Small intestine (tissue), 7 donors: ENCODE measurements around the gene CELF2. TPM values are rescaled to one million over a fixed set of nuclear protein-coding genes. Genes with fewer than 3 reads are reported as not detected.

Experiments used
- DNase-seq, 2 donors: peaks; one replicate each; pipeline versions ENCODE4 v3.0.0 to v3.0.0-alpha.2; 2013
- FAIRE-seq: peaks from 2 replicates; lab custom pipeline; 2012; peaks lifted over from hg19 to GRCh38; lab: Jason Lieb, UNC
- H3K27ac ChIP-seq, 3 donors: one replicate each; pipeline ENCODE4 v1.5.1; 2013; ENCODE audit warnings: low read length in 2 of 3, mild to moderate bottlenecking in 2 of 3, control low read depth in 1 of 3, inconsistent platforms in 1 of 3, low read depth in 1 of 3, moderate library complexity in 1 of 3
- H3K27me3 ChIP-seq, 3 donors: one replicate each; pipeline ENCODE4 v1.6.1; 2013; ENCODE audit warnings: low read length in 3 of 3, inconsistent platforms in 1 of 3; ENCODE audit not compliant: control insufficient read depth in 3 of 3, insufficient read depth in 3 of 3
- H3K36me3 ChIP-seq, 3 donors: one replicate each; pipeline ENCODE4 v1.6.1; 2013; ENCODE audit warnings: low read length in 3 of 3, inconsistent platforms in 1 of 3, low read depth in 1 of 3, mild to moderate bottlenecking in 1 of 3, moderate library complexity in 1 of 3; ENCODE audit not compliant: control insufficient read depth in 3 of 3, insufficient read depth in 2 of 3
- H3K4me1 ChIP-seq, 3 donors: one replicate each; pipeline ENCODE4 v1.6.1; 2013; ENCODE audit warnings: low read length in 2 of 3, inconsistent platforms in 1 of 3, low read depth in 1 of 3, mild to moderate bottlenecking in 1 of 3, moderate library complexity in 1 of 3; ENCODE audit not compliant: control insufficient read depth in 3 of 3, insufficient read depth in 2 of 3
- H3K4me3 ChIP-seq, 3 donors: one replicate each; pipeline ENCODE4 v1.5.1; 2013; ENCODE audit warnings: low read length in 3 of 3, control low read depth in 1 of 3, inconsistent platforms in 1 of 3, low read depth in 1 of 3, mild to moderate bottlenecking in 1 of 3, moderate library complexity in 1 of 3
- H3K9me3 ChIP-seq, 2 donors: one replicate each; pipeline ENCODE4 v1.6.1; 2013; ENCODE audit warnings: low read depth in 1 of 2, low read length in 1 of 2; ENCODE audit not compliant: control insufficient read depth in 2 of 2, insufficient read depth in 1 of 2
- WGBS, 3 donors: extraction: QIAGEN DNeasy Blood & Tissue Kit; methylation state at CpG; one replicate each; pipeline ENCODE4 v1.1.7; 2013; 5-methylcytosine and 5-hydroxymethylcytosine counted together
- polyA plus RNA-seq, 4 donors: library from polyadenylated mRNA; stranded (reverse) in 3 of 4; unstranded in 1 of 4; fragments of 200-250 nt in 3 of 4; fragments of 120-200 nt in 1 of 4; gene quantifications; one replicate each; pipeline versions ENCODE4 v1.2.1 to v1.2.3, GENCODE V29; 2013
- donor health status: healthy with polysubstance abuse.
- donor health status: control.
- donor health status: control.
- donor health status: Bipolar disorder and iron deficiency.
- donor health status: healthy.

CELF2 gene
- polyA plus RNA-seq, 4 donors: 1.8 to 11.6 (median 6.1) TPM

DNA sequence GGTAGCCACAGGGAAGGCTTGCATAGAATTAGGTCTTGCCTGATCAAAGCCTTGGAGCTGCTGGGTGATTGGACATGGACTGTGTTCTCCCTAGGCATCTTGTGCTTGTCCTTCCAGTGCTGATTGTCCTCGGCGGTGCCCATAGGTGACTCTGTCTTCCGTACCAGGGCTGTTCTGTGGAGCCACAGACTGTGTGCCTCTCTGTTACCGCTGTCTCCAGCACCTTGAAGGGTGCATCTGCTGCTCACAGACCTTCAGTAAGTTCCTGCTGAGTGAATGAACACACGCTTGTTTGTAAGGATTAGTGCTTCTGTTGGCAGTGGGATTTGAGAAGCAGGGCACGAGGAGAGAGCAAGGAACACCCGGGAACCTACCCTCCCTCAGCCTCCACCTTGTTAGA is 116.7 kb downstream of the CELF2 start:
- FAIRE-seq: no peak
- Histone ChIP-seq H3K27me3 (no peaks in the 10 kb centered on the region), H3K27ac (no peak overlapping the region), H3K4me1 (peaks cover 0 to 10% (median 0%) of the 10 kb centered on the region in 3 donors), H3K4me3 (no peak overlapping the region), H3K9me3 (no peaks in the 10 kb centered on the region), H3K36me3 (no peaks in the 10 kb centered on the region)
- DNase-seq: no peak
- 92 to 96% (median 94%) methylated on average over 6 to 7 of the region's 7 CpGs for whole genome bisulfite sequencing, 3 donors

DNA sequence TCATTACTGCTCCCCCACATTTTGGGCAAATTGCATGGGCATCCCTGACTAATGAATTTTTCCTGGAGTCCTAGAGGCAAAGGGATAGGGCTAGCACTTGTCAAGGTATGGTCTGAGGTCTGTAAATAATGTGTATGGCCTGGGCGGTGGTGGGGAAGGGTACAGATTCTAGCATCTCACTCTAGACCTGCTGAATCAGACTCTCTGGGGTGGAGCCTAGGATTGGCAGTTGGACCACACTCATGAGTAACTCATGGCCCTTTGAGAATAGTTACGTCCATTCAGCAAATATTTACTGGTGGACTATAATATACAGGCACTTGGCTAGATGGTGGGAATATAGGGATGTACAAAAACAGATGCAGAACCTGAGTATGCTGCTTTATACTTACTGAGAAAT is 118.0 kb downstream of the CELF2 start:
- Histone ChIP-seq H3K4me1 (peaks cover 0 to 9% (median 0%) of the 10 kb centered on the region in 3 donors), H3K36me3 (no peaks in the 10 kb centered on the region), H3K9me3 (no peaks in the 10 kb centered on the region), H3K27ac (no peak overlapping the region), H3K27me3 (no peaks in the 10 kb centered on the region), H3K4me3 (no peak overlapping the region)
- no peak for DNase-seq
- WGBS, 3 donors: 84 to 94% (median 85%) methylated on average over 2 of the region's 2 CpGs
- FAIRE-seq: no peak

GRCh38 chr10:11138314-11139033 is 120.8 kb downstream of the CELF2 start:
- WGBS, 3 donors: 68 to 82% (median 80%) methylated on average over 9 of the region's 9 CpGs
- H3K36me3 ChIP-seq: no peaks in the 10 kb centered on the region
- no peaks in the 10 kb centered on the region for H3K27me3 ChIP-seq
- H3K27ac ChIP-seq: no peak overlapping the region
- FAIRE-seq: no peak
- no peak overlapping the region for H3K4me3 ChIP-seq
- DNase-seq: no peak
- peaks cover 0 to 14% (median 6%) of the 10 kb centered on the region in 3 donors for H3K4me1 ChIP-seq
- no peaks in the 10 kb centered on the region for H3K9me3 ChIP-seq

GRCh38 chr10:11140963-11141362 is 123.3 kb downstream of the CELF2 start:
- Histone ChIP-seq H3K36me3 (no peaks in the 10 kb centered on the region), H3K4me1 (peaks cover 0 to 14% (median 6%) of the 10 kb centered on the region in 3 donors), H3K27me3 (no peaks in the 10 kb centered on the region), H3K27ac (peak overlapping the region in 2 of 3 donors; percentile 9 to 52), H3K4me3 (no peak overlapping the region), H3K9me3 (no peaks in the 10 kb centered on the region)
- WGBS, 3 donors: 83 to 90% (median 87%) methylated on average over 6 of the region's 6 CpGs
- DNase-seq: peak in 1 of 2 donors; percentile 9
- no peak for FAIRE-seq

GRCh38 chr10:11141571-11142091 is 124.0 kb downstream of the CELF2 start:
- Histone ChIP-seq H3K27me3 (no peaks in the 10 kb centered on the region), H3K4me3 (no peak overlapping the region), H3K9me3 (no peaks in the 10 kb centered on the region), H3K27ac (peak overlapping the region in 2 of 3 donors; percentile 9 to 52), H3K36me3 (no peaks in the 10 kb centered on the region), H3K4me1 (peaks cover 0 to 16% (median 6%) of the 10 kb centered on the region in 3 donors)
- peak; percentile 93 for FAIRE-seq
- 14 to 44% (median 34%) methylated on average over 3 of the region's 3 CpGs for WGBS, 3 donors
- DNase-seq: peak; percentile 95 to 97

- WGBS, 3 donors: 78 to 87% (median 80%) methylated on average over 8 of the region's 8 CpGs
- no peak overlapping the region for H3K4me3 ChIP-seq
- H3K4me1 ChIP-seq: peaks cover 0 to 16% (median 6%) of the 10 kb centered on the region in 3 donors
- DNase-seq: no peak
- H3K27ac ChIP-seq: no peak overlapping the region
- no peaks in the 10 kb centered on the region for H3K9me3 ChIP-seq
- no peak for FAIRE-seq
- H3K27me3 ChIP-seq: no peaks in the 10 kb centered on the region
- no peaks in the 10 kb centered on the region for H3K36me3 ChIP-seq
Observed at GRCh38 chr10:11142777-11143176, 125.1 kb downstream of the CELF2 start.

- DNase-seq (no peak), FAIRE-seq (no peak)
- Histone ChIP-seq H3K4me1 (peaks cover 2 to 16% (median 6%) of the 10 kb centered on the region in 3 donors), H3K27ac (no peak overlapping the region), H3K4me3 (no peak overlapping the region), H3K9me3 (no peaks in the 10 kb centered on the region), H3K27me3 (no peaks in the 10 kb centered on the region), H3K36me3 (no peaks in the 10 kb centered on the region)
- 86 to 90% (median 87%) methylated on average over 5 of the region's 5 CpGs for WGBS, 3 donors
Observed at GRCh38 chr10:11143242-11143641, 125.6 kb downstream of the CELF2 start.

GRCh38 chr10:11144626-11145494 is 127.2 kb downstream of the CELF2 start:
- Histone ChIP-seq H3K4me1 (peaks cover 4 to 16% (median 6%) of the 10 kb centered on the region in 3 donors), H3K4me3 (no peak overlapping the region), H3K9me3 (no peaks in the 10 kb centered on the region), H3K27ac (peak overlapping the region in 1 of 3 donors; percentile 66), H3K36me3 (no peaks in the 10 kb centered on the region), H3K27me3 (no peaks in the 10 kb centered on the region)
- FAIRE-seq: no peak
- DNase-seq: no peak
- WGBS, 3 donors: 71 to 87% (median 79%) methylated on average over 11 of the region's 11 CpGs
